Natural killer cell (primary cell): ENCODE results near the gene ENDOU. TPM values are rescaled to one million over a fixed set of nuclear protein-coding genes. Genes with fewer than 3 reads are reported as not detected.

ENCODE experiments used
- ATAC-seq, 3 donors: fragments of 150-1000 bp in 2 of 3; fragments of 200-7000 bp in 1 of 3; cut with Tn5 transposase; 1 replicate in 1 of 3; 2 replicates in 2 of 3; pipeline ENCODE4 v1.10.0; 2021; ENCODE audit warnings: mild to moderate bottlenecking in 2 of 3, moderate library complexity in 2 of 3
- DNase-seq, 2 donors: peaks; one replicate each; pipeline versions ENCODE4 v3.0.0 to v3.0.0-alpha.2; 2013 to 2021; ENCODE audit warnings: mixed read lengths in 1 of 2
- H3K27ac ChIP-seq: one replicate; pipeline ENCODE4 v1.5.1; 2013; ENCODE audit warnings: mild to moderate bottlenecking, low read length
- H3K27me3 ChIP-seq: one replicate; pipeline ENCODE4 v1.6.1; 2013; ENCODE audit warnings: low read length; ENCODE audit not compliant: control insufficient read depth, insufficient read depth
- H3K36me3 ChIP-seq: one replicate; pipeline ENCODE4 v1.6.1; 2013; ENCODE audit warnings: low read length; ENCODE audit not compliant: control insufficient read depth, insufficient read depth
- H3K4me1 ChIP-seq: one replicate; pipeline ENCODE4 v1.6.1; 2013; ENCODE audit warnings: low read length; ENCODE audit not compliant: control insufficient read depth, insufficient read depth
- H3K4me3 ChIP-seq: one replicate; pipeline ENCODE4 v1.5.1; 2013; ENCODE audit warnings: low read length
- H3K9me3 ChIP-seq: one replicate; pipeline ENCODE4 v1.6.1; 2013; ENCODE audit warnings: low read length; ENCODE audit not compliant: control insufficient read depth, insufficient read depth
- H3K27ac Mint-ChIP-seq, 2 donors: one replicate each; pipeline ENCODE4 v1.8.0; 2022; ENCODE audit warnings: mild to moderate bottlenecking in 2 of 2, mixed read lengths in 2 of 2, moderate library complexity in 1 of 2
- H3K27me3 Mint-ChIP-seq, 2 donors: one replicate each; pipeline ENCODE4 v1.8.0; 2022; ENCODE audit warnings: low read depth in 2 of 2, mixed read lengths in 2 of 2
- H3K36me3 Mint-ChIP-seq: one replicate; pipeline ENCODE4 v1.8.0; 2022; ENCODE audit warnings: mixed read lengths
- H3K4me1 Mint-ChIP-seq, 2 donors: one replicate each; pipeline ENCODE4 v1.8.0; 2022; ENCODE audit warnings: mixed read lengths in 2 of 2
- H3K4me3 Mint-ChIP-seq: one replicate; pipeline ENCODE4 v1.8.0; 2022; ENCODE audit warnings: mild to moderate bottlenecking, moderate library complexity, mixed read lengths
- H3K9me3 Mint-ChIP-seq, 2 donors: one replicate each; pipeline ENCODE4 v1.8.0; 2022; ENCODE audit warnings: mixed read lengths in 2 of 2
- CTCF ChIP-seq: fragments of 200-600 bp; IDR thresholded peaks from one replicate; pipeline ENCODE4 v1.8.0; 2022; ENCODE audit warnings: antibody characterized with exemption
- WGBS: methylation state at CpG from one replicate; pipeline ENCODE4 v1.1.7; 2013; ENCODE audit warnings: missing lambda C conversion rate; ENCODE audit not compliant: insufficient coverage; 5-methylcytosine and 5-hydroxymethylcytosine counted together
- intact Hi-C: fragments of 100-400 bp; cut with micrococcal nuclease; formaldehyde crosslinking; loops from one replicate; pipeline ENCODE4 v1.14.2; 2022
- total RNA-seq, 4 donors: library from RNA; stranded (reverse); fragments of 120-200 nt in 1 of 4; gene quantifications; one replicate each; pipeline versions ENCODE4 v1.2.3 to v1.2.4, GENCODE V29; 2013 to 2022

Gene ENDOU
- total RNA-seq, 3 donors from 2014 or later (not counting 1 experiment from before 2014, with no cell fraction given): 0.20 to 0.41 (median 0.24) TPM

DNA sequence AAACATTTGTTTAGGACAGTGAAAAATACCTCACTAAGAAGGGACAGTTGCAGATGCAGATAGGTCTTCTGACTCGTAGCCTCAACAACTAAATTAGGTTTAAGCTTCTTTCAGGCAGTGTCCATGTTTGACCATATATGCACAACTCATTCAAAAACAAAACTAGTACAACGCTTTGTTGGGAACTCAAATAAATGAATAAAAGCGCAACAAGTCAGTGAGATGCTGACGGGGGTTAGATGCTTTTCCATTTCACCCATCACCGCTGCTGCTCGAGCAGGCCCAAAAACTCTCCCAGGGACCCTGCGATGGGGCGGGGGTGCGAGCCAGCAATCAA is 20.1 kb downstream of the ENDOU start:
- 4% methylated on average over 9 of the region's 9 CpGs for WGBS
- no peaks in the 10 kb centered on the region for H3K9me3 ChIP-seq
- H3K27me3 ChIP-seq: no peaks in the 10 kb centered on the region
- peaks cover 27% of the 10 kb centered on the region for H3K4me1 ChIP-seq
- H3K4me3 Mint-ChIP-seq: peak overlapping the region; percentile 99
- peaks cover 52 to 59% of the 10 kb centered on the region in 2 donors for H3K4me1 Mint-ChIP-seq
- H3K27ac Mint-ChIP-seq: peak overlapping the region; percentile 96 to 98
- no peak for TF ChIP-seq CTCF
- H3K27me3 Mint-ChIP-seq: no peaks in the 10 kb centered on the region
- H3K9me3 Mint-ChIP-seq: no peaks in the 10 kb centered on the region
- peak overlapping the region; percentile 84 for H3K27ac ChIP-seq
- H3K4me3 ChIP-seq: peak overlapping the region; percentile 80
- intact Hi-C loops: loop anchor here (5.0 to 10.0 kb wide), 4 partner anchors 498 to 1713 kb away; partner anchors contain the start of genes CCNT1, SCAF11 and SLC38A2
- H3K36me3 ChIP-seq: peaks cover 13% of the 10 kb centered on the region
- no peaks in the 10 kb centered on the region for H3K36me3 Mint-ChIP-seq
- ATAC-seq (no peak), DNase-seq (no peak)

DNA sequence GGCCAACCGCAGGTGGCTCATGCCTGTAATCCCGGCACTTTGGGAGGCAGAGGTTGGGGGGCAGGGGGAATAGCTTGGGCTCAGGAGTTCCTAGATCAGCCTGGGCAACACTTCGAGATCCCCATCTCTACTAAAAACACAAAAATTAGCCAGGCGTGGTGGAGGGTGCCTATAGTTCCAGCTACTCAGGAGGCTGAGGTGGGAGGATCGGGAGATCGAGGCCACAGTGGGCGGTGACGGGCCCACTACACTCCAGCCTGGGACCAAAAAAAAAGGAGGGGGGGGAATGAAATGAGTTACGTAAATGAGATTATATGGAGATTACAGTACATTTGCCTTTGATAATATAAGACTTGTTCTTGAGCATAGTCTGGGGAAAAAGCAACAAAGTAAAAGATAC is 20.6 kb downstream of the ENDOU start:
- H3K27ac ChIP-seq: no peak overlapping the region
- no peaks in the 10 kb centered on the region for H3K9me3 Mint-ChIP-seq
- peaks cover 15% of the 10 kb centered on the region for H3K36me3 ChIP-seq
- no peaks in the 10 kb centered on the region for H3K9me3 ChIP-seq
- no peak for DNase-seq
- peak overlapping the region; percentile 99 for H3K4me3 Mint-ChIP-seq
- WGBS: 98% methylated on average over 8 of the region's 9 CpGs
- intact Hi-C loops: loop anchor here (5.0 to 10.0 kb wide), 4 partner anchors 497 to 1712 kb away; partner anchors contain the start of genes CCNT1, SCAF11 and SLC38A2
- no peak for ATAC-seq
- H3K4me1 Mint-ChIP-seq: peaks cover 50 to 54% of the 10 kb centered on the region in 2 donors
- H3K27me3 Mint-ChIP-seq: no peaks in the 10 kb centered on the region
- H3K27ac Mint-ChIP-seq: peak overlapping the region; percentile 96 to 98
- no peaks in the 10 kb centered on the region for H3K36me3 Mint-ChIP-seq
- no peak overlapping the region for H3K4me3 ChIP-seq
- H3K27me3 ChIP-seq: no peaks in the 10 kb centered on the region
- no peak for TF ChIP-seq CTCF
- H3K4me1 ChIP-seq: peaks cover 27% of the 10 kb centered on the region

GRCh38 chr12:47700263-47700662 is 25.0 kb downstream of the ENDOU start:
- intact Hi-C loops: loop anchor here (10.0 kb wide), 1 partner anchor 1325 kb away; the partner anchor contains the start of gene SLC38A2
- WGBS: 86% methylated on average over 1 of the region's 2 CpGs
- no peaks in the 10 kb centered on the region for H3K27me3 Mint-ChIP-seq
- Histone ChIP-seq H3K4me1 (peaks cover 7% of the 10 kb centered on the region), H3K9me3 (no peaks in the 10 kb centered on the region), H3K27ac (no peak overlapping the region), H3K36me3 (peaks cover 39% of the 10 kb centered on the region), H3K4me3 (no peak overlapping the region), H3K27me3 (no peaks in the 10 kb centered on the region)
- no peak overlapping the region for H3K4me3 Mint-ChIP-seq
- no peak overlapping the region for H3K27ac Mint-ChIP-seq
- H3K36me3 Mint-ChIP-seq: peaks cover 7% of the 10 kb centered on the region
- ATAC-seq (no peak), DNase-seq (no peak)
- TF ChIP-seq CTCF: no peak
- peaks cover 17% of the 10 kb centered on the region in 2 donors for H3K4me1 Mint-ChIP-seq
- H3K9me3 Mint-ChIP-seq: no peaks in the 10 kb centered on the region

- H3K36me3 Mint-ChIP-seq: peaks cover 18% of the 10 kb centered on the region
- ATAC-seq: no peak
These were observed 26.7 kb downstream of the ENDOU start for GRCh38 chr12:47698631-47699030.

More at GRCh38 chr12:47698631-47699030, 26.7 kb downstream of the ENDOU start:
- H3K27me3 ChIP-seq: no peaks in the 10 kb centered on the region
- Mint-ChIP-seq H3K9me3 (no peaks in the 10 kb centered on the region), H3K27me3 (no peaks in the 10 kb centered on the region), H3K4me1 (peaks cover 5 to 6% of the 10 kb centered on the region in 2 donors), H3K27ac (no peak overlapping the region), H3K4me3 (no peak overlapping the region)
- no peaks in the 10 kb centered on the region for H3K9me3 ChIP-seq
- TF ChIP-seq CTCF: no peak
- H3K36me3 ChIP-seq: peaks cover 53% of the 10 kb centered on the region
- no peak for DNase-seq
- 98% methylated on average over 3 of the region's 7 CpGs for WGBS
- H3K4me3 ChIP-seq: no peak overlapping the region
- intact Hi-C loops: no loop called here
- no peaks in the 10 kb centered on the region for H3K4me1 ChIP-seq
- H3K27ac ChIP-seq: no peak overlapping the region
